LNCAP (cell line): ENCODE measurements around the gene AUP1.

Experiments used
- CTCF ChIP-seq: fragments of 450-650 bp; IDR thresholded peaks from 2 replicates; pipeline ENCODE4 v1.5.1; 2017; ENCODE audit warnings: mild to moderate bottlenecking

Gene AUP1

GRCh38 chr2:74572178-74572925 lies 42.8 kb upstream of the AUP1 start:
- TF ChIP-seq CTCF = no peak

GRCh38 chr2:74571058-74571457 lies 41.6 kb upstream of the AUP1 start:
- no peak for TF ChIP-seq CTCF

GRCh38 chr2:74569686-74570085 lies 40.2 kb upstream of the AUP1 start:
- no peak for TF ChIP-seq CTCF

GRCh38 chr2:74567881-74568280 lies 38.4 kb upstream of the AUP1 start:
- no peak for TF ChIP-seq CTCF

- TF ChIP-seq CTCF = no peak
Observed at GRCh38 chr2:74566754-74567085, 37.2 kb upstream of the AUP1 start.

GRCh38 chr2:74566076-74566753 lies 36.7 kb upstream of the AUP1 start:
- TF ChIP-seq CTCF = no peak

GRCh38 chr2:74564222-74564621 lies 34.7 kb upstream of the AUP1 start:
- no peak for TF ChIP-seq CTCF
